Duodenal mucosa (tissue), 2 donors: ENCODE data around the gene ENAH.

Source experiments
- H3K27ac ChIP-seq: one replicate; pipeline ENCODE4 v1.7.0; 2013; ENCODE audit warnings: low read depth, low read length
- H3K27me3 ChIP-seq, 2 donors: one replicate each; pipeline ENCODE4 v1.7.0; 2013; ENCODE audit warnings: low read length in 2 of 2, control low read depth in 1 of 2; ENCODE audit not compliant: insufficient read depth in 2 of 2, control insufficient read depth in 1 of 2
- H3K36me3 ChIP-seq, 2 donors: one replicate each; pipeline ENCODE4 v1.7.0; 2013; ENCODE audit warnings: low read length in 2 of 2, control low read depth in 1 of 2; ENCODE audit not compliant: insufficient read depth in 2 of 2, control insufficient read depth in 1 of 2
- H3K4me1 ChIP-seq, 2 donors: one replicate each; pipeline ENCODE4 v1.7.0; 2013; ENCODE audit warnings: low read length in 2 of 2, control low read depth in 1 of 2; ENCODE audit not compliant: insufficient read depth in 2 of 2, control insufficient read depth in 1 of 2
- H3K4me3 ChIP-seq, 2 donors: one replicate each; pipeline ENCODE4 v1.7.0; 2013; ENCODE audit warnings: low read length in 2 of 2, low read depth in 1 of 2
- H3K9ac ChIP-seq, 2 donors: one replicate each; pipeline ENCODE4 v1.7.0; 2013; ENCODE audit warnings: low read length in 2 of 2, low read depth in 1 of 2
- H3K9me3 ChIP-seq, 2 donors: one replicate each; pipeline ENCODE4 v1.7.0; 2013; ENCODE audit warnings: low read length in 2 of 2, control low read depth in 1 of 2; ENCODE audit not compliant: control insufficient read depth in 1 of 2

Gene ENAH

DNA sequence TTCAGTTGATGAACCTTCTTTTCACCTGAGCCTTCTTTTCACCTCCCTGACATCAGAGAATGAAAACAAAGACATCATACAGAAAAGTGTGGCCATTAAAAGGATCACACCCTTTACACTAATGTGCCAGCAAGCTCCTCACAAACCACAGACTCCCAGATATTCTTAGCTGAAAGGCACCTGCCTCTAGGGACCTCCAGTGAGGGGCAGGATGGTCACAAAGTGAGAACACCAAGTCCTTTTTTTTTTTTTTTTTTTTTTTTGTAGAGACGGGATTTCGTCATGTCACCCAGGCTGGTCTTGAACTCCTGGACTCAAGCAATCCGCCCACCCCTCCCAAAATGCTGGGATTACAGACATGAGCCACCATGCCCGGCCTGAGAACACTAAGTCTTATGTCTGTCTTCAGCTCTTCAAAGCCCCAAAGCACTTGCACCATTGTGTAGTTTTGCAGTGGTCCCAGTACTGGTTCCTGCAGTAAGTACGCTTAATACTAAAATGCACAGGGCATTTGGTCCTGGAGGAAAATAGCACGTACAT is 166.9 kb downstream of the ENAH start:
- H3K36me3 ChIP-seq, result no peaks in the 10 kb centered on the region
- H3K9ac ChIP-seq, result no peak overlapping the region
- peaks cover 7 to 10% of the 10 kb centered on the region in 2 donors for H3K4me1 ChIP-seq
- no peak overlapping the region for H3K27ac ChIP-seq
- no peak overlapping the region for H3K4me3 ChIP-seq
- no peaks in the 10 kb centered on the region for H3K27me3 ChIP-seq
- no peaks in the 10 kb centered on the region for H3K9me3 ChIP-seq

- peaks cover 9 to 16% of the 10 kb centered on the region in 2 donors for H3K4me1 ChIP-seq
- no peaks in the 10 kb centered on the region for H3K9me3 ChIP-seq
- no peak overlapping the region for H3K27ac ChIP-seq
- no peak overlapping the region for H3K9ac ChIP-seq
- no peak overlapping the region for H3K4me3 ChIP-seq
- H3K36me3 ChIP-seq, result no peaks in the 10 kb centered on the region
- no peaks in the 10 kb centered on the region for H3K27me3 ChIP-seq
Measured at GRCh38 chr1:225485226-225485625, 167.7 kb downstream of the ENAH start.

GRCh38 chr1:225484657-225485214 is 168.2 kb downstream of the ENAH start:
- Histone ChIP-seq H3K27ac (no peak overlapping the region), H3K36me3 (no peaks in the 10 kb centered on the region), H3K9ac (no peak overlapping the region), H3K4me1 (peaks cover 9 to 16% of the 10 kb centered on the region in 2 donors), H3K27me3 (no peaks in the 10 kb centered on the region), H3K4me3 (no peak overlapping the region), H3K9me3 (no peaks in the 10 kb centered on the region)

GRCh38 chr1:225483818-225484656 is 168.9 kb downstream of the ENAH start:
- Histone ChIP-seq H3K4me3 (no peak overlapping the region), H3K36me3 (no peaks in the 10 kb centered on the region), H3K9me3 (no peaks in the 10 kb centered on the region), H3K27ac (no peak overlapping the region), H3K4me1 (peaks cover 9 to 16% of the 10 kb centered on the region in 2 donors), H3K27me3 (no peaks in the 10 kb centered on the region), H3K9ac (no peak overlapping the region)

DNA sequence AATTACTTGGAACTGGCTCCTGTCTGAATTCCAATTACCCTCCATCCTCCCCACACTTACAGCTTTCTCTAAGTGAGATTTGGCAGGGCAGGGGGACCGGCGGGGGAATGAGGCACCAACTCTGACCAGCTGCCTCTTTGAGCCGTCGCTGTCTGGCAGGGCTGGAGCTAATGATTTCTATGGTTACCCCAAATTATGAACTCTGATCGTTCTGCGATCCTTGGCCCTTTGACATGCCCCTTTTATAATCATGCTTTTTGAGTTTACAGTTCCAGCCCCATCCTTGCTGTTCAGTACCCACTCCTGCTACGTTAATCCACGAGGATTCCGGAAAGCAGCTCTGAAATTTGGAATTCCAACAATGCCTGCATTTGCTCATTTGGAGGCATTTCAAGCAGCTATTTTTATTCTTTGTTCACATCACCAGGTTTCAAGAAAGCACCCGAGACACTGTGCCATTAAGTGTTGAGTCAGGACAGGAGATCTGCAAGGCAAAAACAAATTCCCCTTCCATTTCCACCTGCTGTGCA is 170.4 kb downstream of the ENAH start:
- H3K27me3 ChIP-seq, result no peaks in the 10 kb centered on the region
- H3K9me3 ChIP-seq, result no peaks in the 10 kb centered on the region
- H3K9ac ChIP-seq, result no peak overlapping the region
- peaks cover 9 to 16% of the 10 kb centered on the region in 2 donors for H3K4me1 ChIP-seq
- H3K36me3 ChIP-seq, result no peaks in the 10 kb centered on the region
- no peak overlapping the region for H3K27ac ChIP-seq
- no peak overlapping the region for H3K4me3 ChIP-seq

DNA sequence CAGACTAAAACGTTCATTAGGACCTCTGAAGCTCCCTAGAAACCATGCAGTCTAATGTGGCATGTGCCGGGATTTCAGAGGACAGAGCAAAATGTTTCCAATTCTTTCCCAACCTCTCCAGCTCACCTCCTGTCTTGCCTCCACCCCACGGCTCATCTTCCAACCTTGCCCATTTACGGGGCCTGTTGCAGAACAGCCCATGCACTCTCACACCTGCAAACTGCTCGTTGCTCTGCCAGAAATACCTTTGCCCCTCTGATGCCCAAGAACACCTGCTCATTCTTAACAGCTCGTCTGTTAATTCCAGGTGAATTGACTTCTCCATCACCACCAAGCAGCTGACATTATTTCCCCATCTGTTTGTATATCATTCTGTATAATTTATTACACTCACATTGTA is 171.2 kb downstream of the ENAH start:
- peaks cover 9 to 16% of the 10 kb centered on the region in 2 donors for H3K4me1 ChIP-seq
- no peaks in the 10 kb centered on the region for H3K36me3 ChIP-seq
- no peak overlapping the region for H3K4me3 ChIP-seq
- no peak overlapping the region for H3K27ac ChIP-seq
- no peaks in the 10 kb centered on the region for H3K9me3 ChIP-seq
- H3K27me3 ChIP-seq, result no peaks in the 10 kb centered on the region
- H3K9ac ChIP-seq, result no peak overlapping the region

GRCh38 chr1:225480825-225481434 is 172.0 kb downstream of the ENAH start:
- peaks cover 9 to 16% of the 10 kb centered on the region in 2 donors for H3K4me1 ChIP-seq
- H3K9me3 ChIP-seq, result no peaks in the 10 kb centered on the region

DNA sequence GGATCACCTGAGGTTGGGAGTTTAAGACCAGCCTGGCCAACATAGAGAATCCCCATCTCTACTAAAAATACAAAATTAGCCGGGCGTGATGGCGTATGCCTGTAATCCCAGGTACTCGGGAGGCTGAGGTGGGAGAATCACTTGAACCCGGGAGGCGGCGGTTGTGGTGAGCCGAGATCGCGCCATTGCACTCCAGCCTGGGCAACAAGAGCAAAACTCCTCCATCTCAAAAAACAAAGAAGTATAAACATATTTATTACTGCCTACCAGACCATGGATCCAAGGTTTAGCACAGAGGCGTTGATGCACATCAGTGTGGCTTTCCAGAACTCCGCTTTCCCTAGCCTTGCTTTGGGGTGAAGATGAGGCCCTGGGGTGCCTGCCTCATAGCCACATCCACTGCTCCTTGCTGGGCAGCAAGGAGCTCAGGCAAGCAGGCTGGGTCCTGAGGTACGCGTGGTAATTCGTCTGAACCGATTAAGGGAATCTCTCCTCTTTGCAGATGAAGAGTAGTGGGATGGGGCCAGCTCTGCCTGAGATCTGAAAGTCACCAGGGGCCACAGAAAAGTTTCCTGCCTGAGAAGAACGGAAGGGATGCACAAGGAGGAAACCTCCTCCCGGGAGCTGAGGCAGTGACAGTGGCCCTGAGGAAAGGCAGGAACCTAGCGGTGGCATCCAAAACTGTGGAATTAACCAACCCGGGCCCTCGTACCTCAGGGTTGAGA is 172.8 kb downstream of the ENAH start:
- Histone ChIP-seq H3K4me1 (peaks cover 13 to 16% of the 10 kb centered on the region in 2 donors), H3K36me3 (no peaks in the 10 kb centered on the region), H3K9ac (no peak overlapping the region), H3K9me3 (no peaks in the 10 kb centered on the region), H3K27ac (no peak overlapping the region), H3K4me3 (no peak overlapping the region), H3K27me3 (no peaks in the 10 kb centered on the region)

More at GRCh38 chr1:225480825-225481434, 172.0 kb downstream of the ENAH start:
- no peaks in the 10 kb centered on the region for H3K36me3 ChIP-seq
- H3K4me3 ChIP-seq, result peak overlapping the region in 1 of 2 donors; percentile 3
- no peak overlapping the region for H3K27ac ChIP-seq
- no peaks in the 10 kb centered on the region for H3K27me3 ChIP-seq
- H3K9ac ChIP-seq, result no peak overlapping the region

DNA sequence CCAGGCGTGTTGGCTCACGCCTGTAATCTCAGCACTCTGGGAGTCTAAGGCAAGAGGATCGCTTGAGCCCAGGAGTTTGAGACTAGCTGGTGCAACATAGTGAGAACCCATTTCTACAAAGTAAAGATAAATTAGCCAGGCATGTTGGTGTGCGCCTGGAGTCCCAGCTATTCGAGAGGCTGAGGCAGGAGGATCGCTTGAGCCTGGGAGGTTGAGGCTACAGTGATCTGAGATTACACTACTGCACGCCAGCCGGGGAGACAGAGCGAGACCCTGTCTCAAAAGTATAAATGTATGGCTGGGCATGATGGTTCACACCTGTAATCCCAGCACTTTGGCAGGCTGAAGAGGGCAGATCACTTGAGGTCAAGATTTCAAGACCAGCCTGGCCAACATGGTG is 173.6 kb downstream of the ENAH start:
- no peak overlapping the region for H3K9ac ChIP-seq
- peaks cover 16 to 21% of the 10 kb centered on the region in 2 donors for H3K4me1 ChIP-seq
- H3K4me3 ChIP-seq, result no peak overlapping the region
- no peaks in the 10 kb centered on the region for H3K9me3 ChIP-seq
- H3K27me3 ChIP-seq, result no peaks in the 10 kb centered on the region
- no peaks in the 10 kb centered on the region for H3K36me3 ChIP-seq
- no peak overlapping the region for H3K27ac ChIP-seq
